ENCODE data around the gene MB. TPM values are rescaled to one million over a fixed set of nuclear protein-coding genes. Genes with fewer than 3 reads are reported as not detected.
A peak's percentile ranks its signal among the peaks of the same experiment; 100 is the strongest.

Gene MB
- total RNA-seq, 6 experiments from 2014 or later, result 0.61 to 10.2 (median 1.3) TPM

DNA sequence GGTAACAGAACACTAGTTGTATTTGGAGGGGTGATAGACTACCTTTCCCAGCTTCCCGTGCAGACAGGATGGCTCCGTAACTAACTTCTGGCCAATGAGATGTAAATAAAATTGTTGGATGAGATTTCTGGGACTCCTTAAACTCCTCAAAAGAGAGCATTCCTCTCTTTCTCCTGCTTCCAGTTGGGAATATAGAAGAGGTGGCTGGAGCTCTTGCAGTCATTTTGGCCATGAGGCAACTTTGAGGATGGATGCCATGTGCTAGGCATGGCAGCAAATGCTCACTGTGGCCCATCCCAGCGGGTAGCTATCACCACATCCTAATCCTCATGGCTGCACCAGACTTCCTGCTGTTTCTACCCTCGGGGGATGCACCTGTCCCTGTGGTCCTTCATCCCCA is 7.4 kb downstream of the MB start:
- WGBS (ENCODE audit: insufficient coverage, low coverage, low lambda C conversion rate, missing lambda C conversion rate), result 62% methylated on average over 4 of the region's 4 CpGs
- Histone ChIP-seq H3K4me3 (no peak overlapping the region), H3K36me3 (no peaks in the 10 kb centered on the region), H3K9me3 (no peaks in the 10 kb centered on the region), H3K4me1 (peaks cover 0 to 5% (median 1%) of the 10 kb centered on the region in 4 donors), H3K27me3 (no peaks in the 10 kb centered on the region), H3K27ac (no peak overlapping the region)
- no peak for ATAC-seq
- TF ChIP-seq, protein P1, sequence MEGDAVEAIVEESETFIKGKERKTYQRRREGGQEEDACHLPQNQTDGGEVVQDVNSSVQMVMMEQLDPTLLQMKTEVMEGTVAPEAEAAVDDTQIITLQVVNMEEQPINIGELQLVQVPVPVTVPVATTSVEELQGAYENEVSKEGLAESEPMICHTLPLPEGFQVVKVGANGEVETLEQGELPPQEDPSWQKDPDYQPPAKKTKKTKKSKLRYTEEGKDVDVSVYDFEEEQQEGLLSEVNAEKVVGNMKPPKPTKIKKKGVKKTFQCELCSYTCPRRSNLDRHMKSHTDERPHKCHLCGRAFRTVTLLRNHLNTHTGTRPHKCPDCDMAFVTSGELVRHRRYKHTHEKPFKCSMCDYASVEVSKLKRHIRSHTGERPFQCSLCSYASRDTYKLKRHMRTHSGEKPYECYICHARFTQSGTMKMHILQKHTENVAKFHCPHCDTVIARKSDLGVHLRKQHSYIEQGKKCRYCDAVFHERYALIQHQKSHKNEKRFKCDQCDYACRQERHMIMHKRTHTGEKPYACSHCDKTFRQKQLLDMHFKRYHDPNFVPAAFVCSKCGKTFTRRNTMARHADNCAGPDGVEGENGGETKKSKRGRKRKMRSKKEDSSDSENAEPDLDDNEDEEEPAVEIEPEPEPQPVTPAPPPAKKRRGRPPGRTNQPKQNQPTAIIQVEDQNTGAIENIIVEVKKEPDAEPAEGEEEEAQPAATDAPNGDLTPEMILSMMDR (IDR thresholded peaks at IDR 0.05), result no peak
- TF ChIP-seq POLR2A (IDR thresholded peaks at IDR 0.05), result no peak
- DNase-seq, result peak in 1 of 3 donors; percentile 7
- intact Hi-C loops (cut with DNase I), result no loop called here

DNA sequence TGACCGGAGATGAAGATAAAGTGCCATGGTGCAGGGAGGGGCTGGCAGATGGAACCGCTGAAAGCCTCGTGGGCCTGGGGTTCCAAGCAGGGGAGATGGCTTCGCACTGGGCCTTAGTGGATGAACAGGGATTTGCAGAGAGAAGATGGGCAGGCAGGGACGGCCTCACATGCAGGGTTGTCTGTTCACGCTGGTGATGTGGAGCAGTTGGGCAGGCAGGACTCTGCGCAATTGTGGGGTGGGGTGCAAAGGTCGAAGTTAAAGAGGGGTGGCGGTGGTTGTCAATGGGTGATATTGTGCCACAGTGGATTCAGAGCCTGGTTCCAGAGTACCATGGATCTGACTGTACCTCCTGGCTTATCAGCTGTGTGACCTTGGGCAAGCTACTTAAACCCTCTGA is 7.9 kb downstream of the MB start:
- no peak for ATAC-seq
- Histone ChIP-seq H3K9me3 (no peaks in the 10 kb centered on the region), H3K27me3 (no peaks in the 10 kb centered on the region), H3K27ac (no peak overlapping the region), H3K4me1 (peaks cover 0 to 5% (median 1%) of the 10 kb centered on the region in 4 donors), H3K4me3 (no peak overlapping the region), H3K36me3 (no peaks in the 10 kb centered on the region)
- 89% methylated on average over 5 of the region's 9 CpGs for WGBS (ENCODE audit: insufficient coverage, low coverage, low lambda C conversion rate, missing lambda C conversion rate)
- intact Hi-C loops (cut with DNase I), result no loop called here
- no peak for TF ChIP-seq POLR2A (IDR thresholded peaks at IDR 0.05)
- TF ChIP-seq, protein P1 (IDR thresholded peaks at IDR 0.05), result no peak
- no peak for DNase-seq

DNA sequence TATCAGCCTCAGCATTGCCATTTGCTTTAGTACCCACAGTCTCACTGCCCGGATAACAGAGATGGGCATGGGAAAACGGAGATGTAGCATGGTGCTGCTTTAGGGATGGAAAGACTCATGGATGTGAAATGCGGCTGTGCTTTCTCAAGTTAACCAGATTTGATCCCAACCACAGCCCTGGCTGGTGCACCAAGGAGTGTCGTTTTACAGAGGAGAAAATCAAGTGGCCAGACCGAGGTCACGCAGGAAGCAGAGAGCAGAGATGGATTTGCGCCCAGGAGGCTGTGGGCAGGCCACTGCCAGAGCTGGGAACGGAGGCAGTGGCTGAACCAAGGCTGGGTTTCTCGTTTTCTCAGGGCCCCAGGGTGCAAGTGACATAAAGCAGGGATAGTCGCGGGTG is 9.0 kb downstream of the MB start:
- peaks cover 0 to 5% (median 1%) of the 10 kb centered on the region in 4 donors for H3K4me1 ChIP-seq
- no peaks in the 10 kb centered on the region for H3K36me3 ChIP-seq
- TF ChIP-seq, protein P1 (IDR thresholded peaks at IDR 0.05), result no peak
- no peak for TF ChIP-seq POLR2A (IDR thresholded peaks at IDR 0.05)
- DNase-seq (peak in 1 of 3 donors; percentile 24), ATAC-seq (no peak)
- intact Hi-C loops (cut with DNase I), result no loop called here
- no peaks in the 10 kb centered on the region for H3K27me3 ChIP-seq
- no peak overlapping the region for H3K4me3 ChIP-seq
- no peaks in the 10 kb centered on the region for H3K9me3 ChIP-seq
- H3K27ac ChIP-seq, result no peak overlapping the region
- 86% methylated on average over 9 of the region's 11 CpGs for WGBS (ENCODE audit: insufficient coverage, low coverage, low lambda C conversion rate, missing lambda C conversion rate)

DNA sequence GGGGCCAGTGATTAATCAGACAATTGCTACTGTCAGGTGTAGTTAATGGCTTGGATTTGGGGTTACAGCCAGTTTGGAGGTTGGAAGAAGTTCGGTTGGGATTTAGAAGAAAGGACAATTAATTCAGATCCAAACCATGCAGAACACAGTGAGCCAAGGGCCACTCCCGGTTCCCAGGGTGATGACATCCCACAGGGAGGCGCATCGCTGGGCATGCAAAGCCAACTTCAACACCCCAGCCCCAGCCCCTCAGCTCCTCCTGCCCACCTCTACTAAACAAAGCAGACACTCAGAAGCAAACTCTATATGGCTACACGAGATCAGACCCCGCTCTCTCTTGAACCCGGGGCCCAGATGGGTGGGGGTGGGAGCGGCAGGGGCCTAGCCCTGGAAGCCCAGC is 10.2 kb downstream of the MB start:
- 92% methylated on average over 5 of the region's 8 CpGs for WGBS (ENCODE audit: insufficient coverage, low coverage, low lambda C conversion rate, missing lambda C conversion rate)

More for the DNA sequence above, 10.2 kb downstream of the MB start:
- DNase-seq, result peak in 1 of 3 donors; percentile 19
- Histone ChIP-seq H3K4me3 (no peak overlapping the region), H3K27me3 (no peaks in the 10 kb centered on the region), H3K9me3 (no peaks in the 10 kb centered on the region), H3K4me1 (peaks cover 0 to 5% (median 1%) of the 10 kb centered on the region in 4 donors), H3K36me3 (no peaks in the 10 kb centered on the region), H3K27ac (no peak overlapping the region)
- TF ChIP-seq, protein P1 (IDR thresholded peaks at IDR 0.05), result no peak
- TF ChIP-seq POLR2A (IDR thresholded peaks at IDR 0.05), result no peak
- no peak for ATAC-seq
- intact Hi-C loops (cut with DNase I), result no loop called here

All from right lobe of liver (tissue), 6 donors.